Neural progenitor cell (in vitro differentiated cells): Measurements from ENCODE around the gene CD9.

Experiments used
- CTCF ChIP-seq: fragments of 200-600 bp; sonication (generic); IDR thresholded peaks from 2 replicates; pipeline ENCODE4 v1.5.1; 2017; ENCODE audit warnings: antibody characterized with exemption, mild to moderate bottlenecking
- EZH2 ChIP-seq: fragments of 200-600 bp; sonication (generic); IDR thresholded peaks from 2 replicates; pipeline ENCODE4 v1.6.1; 2017; ENCODE audit warnings: antibody characterized with exemption, mild to moderate bottlenecking, moderate library complexity
- EZH2phosphoT487 ChIP-seq: fragments of 200-600 bp; sonication (generic); IDR thresholded peaks from 2 replicates; pipeline ENCODE4 v1.6.1; 2017; ENCODE audit warnings: antibody characterized with exemption

GRCh38 chr12:6285532-6286306 is 85.5 kb downstream of the CD9 start:
- TF ChIP-seq CTCF (no peak), EZH2phosphoT487 (no peak), EZH2 (no peak)
